Measurements from ENCODE around the gene AUNIP.

AUNIP gene

GRCh38 chr1:25866288-25866687 lies 7.0 kb upstream of the AUNIP start:
- TF ChIP-seq CTCF (IDR thresholded peaks at IDR 0.05; ENCODE audit: low read depth, low read length) = no peak
- TF ChIP-seq POLR2A (IDR thresholded peaks at IDR 0.05; ENCODE audit: extremely low read depth, insufficient read length) = no peak
- TF ChIP-seq, protein P1, sequence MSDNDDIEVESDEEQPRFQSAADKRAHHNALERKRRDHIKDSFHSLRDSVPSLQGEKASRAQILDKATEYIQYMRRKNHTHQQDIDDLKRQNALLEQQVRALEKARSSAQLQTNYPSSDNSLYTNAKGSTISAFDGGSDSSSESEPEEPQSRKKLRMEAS (IDR thresholded peaks at IDR 0.05; ENCODE audit: low read depth, low read length) = no peak
- no peak for TF ChIP-seq MYC (IDR thresholded peaks at IDR 0.05; ENCODE audit: low read depth, low read length)
- no peak for DNase-seq (ENCODE audit: low read depth)
- H3K4me3 ChIP-seq (ENCODE audit: low read depth, low read length) = no peak overlapping the region

DNA sequence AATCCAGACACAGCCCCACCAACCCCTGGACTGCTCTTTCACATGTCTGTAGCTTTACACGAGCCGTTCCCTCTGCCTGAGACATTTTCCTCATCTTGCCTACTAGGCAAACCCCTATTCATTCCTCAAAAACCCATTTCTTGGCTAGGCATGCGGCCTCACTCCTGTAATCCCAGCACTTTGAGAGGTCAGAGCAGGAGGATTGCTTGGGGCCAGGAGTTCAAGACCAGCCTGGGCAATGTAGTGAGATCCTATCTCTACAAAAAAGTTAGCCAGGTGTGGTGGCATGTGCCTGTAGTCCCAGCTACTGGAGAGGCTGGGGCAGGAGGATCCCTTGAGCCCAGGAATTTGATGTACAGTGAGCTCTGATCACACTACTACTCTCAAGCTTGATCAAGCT lies 5.2 kb upstream of the AUNIP start:
- TF ChIP-seq, protein P1 (IDR thresholded peaks at IDR 0.05; ENCODE audit: low read depth, low read length) = no peak
- TF ChIP-seq POLR2A (IDR thresholded peaks at IDR 0.05; ENCODE audit: extremely low read depth, insufficient read length) (no peak), MYC (IDR thresholded peaks at IDR 0.05; ENCODE audit: low read depth, low read length) (no peak), CTCF (IDR thresholded peaks at IDR 0.05; ENCODE audit: low read depth, low read length) (no peak)

DNA sequence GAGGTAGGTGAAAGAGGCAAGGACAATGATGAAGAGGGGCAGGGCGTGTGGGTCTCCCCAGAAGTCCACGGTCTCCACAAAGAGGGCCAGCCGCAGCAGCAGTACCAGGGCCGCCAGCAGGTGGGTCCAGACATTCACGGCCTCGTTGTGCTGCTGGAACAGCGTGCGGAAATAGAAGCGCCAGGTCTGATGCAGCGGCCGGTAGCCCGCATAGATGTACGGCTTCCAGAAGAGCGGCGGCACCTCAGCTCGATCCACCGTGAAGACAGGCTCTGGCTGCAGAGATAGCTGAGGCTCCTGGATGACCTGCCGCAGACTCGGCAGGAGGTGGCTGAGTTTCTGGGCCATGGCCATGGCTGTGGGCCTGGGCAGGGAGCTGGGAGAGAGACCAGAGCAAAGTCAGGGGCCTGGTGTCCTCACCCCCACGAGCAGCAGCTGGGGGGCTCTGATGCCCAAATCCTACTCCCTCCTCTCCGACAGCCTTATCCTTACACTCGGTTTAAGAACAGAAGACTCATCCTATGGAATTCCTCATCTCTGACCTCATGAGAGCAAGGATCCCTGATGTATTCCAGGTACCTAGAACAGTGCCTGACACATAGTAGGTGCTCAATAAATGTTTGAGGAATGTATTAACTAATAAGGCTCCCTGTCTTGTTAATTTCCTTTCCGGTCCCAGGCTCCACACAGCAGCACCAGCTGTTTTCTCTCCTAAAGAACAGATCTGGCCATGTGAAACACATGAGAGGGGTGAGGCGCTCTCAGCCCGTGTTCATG lies 4.4 kb upstream of the AUNIP start:
- no peak for DNase-seq (ENCODE audit: low read depth)
- no peak for TF ChIP-seq MYC (IDR thresholded peaks at IDR 0.05; ENCODE audit: low read depth, low read length)
- no peak for TF ChIP-seq POLR2A (IDR thresholded peaks at IDR 0.05; ENCODE audit: extremely low read depth, insufficient read length)
- TF ChIP-seq, protein P1 (IDR thresholded peaks at IDR 0.05; ENCODE audit: low read depth, low read length) = no peak
- TF ChIP-seq CTCF (IDR thresholded peaks at IDR 0.05; ENCODE audit: low read depth, low read length) = no peak
- H3K4me3 ChIP-seq (ENCODE audit: low read depth, low read length) = no peak overlapping the region

More for the DNA sequence above, 5.2 kb upstream of the AUNIP start:
- DNase-seq (ENCODE audit: low read depth) = no peak
- H3K4me3 ChIP-seq (ENCODE audit: low read depth, low read length) = no peak overlapping the region

- H3K4me3 ChIP-seq (ENCODE audit: low read depth, low read length) = no peak overlapping the region
- TF ChIP-seq MYC (IDR thresholded peaks at IDR 0.05; ENCODE audit: low read depth, low read length) = no peak
- TF ChIP-seq CTCF (IDR thresholded peaks at IDR 0.05; ENCODE audit: low read depth, low read length) = no peak
- TF ChIP-seq, protein P1 (IDR thresholded peaks at IDR 0.05; ENCODE audit: low read depth, low read length) = no peak
- no peak for TF ChIP-seq POLR2A (IDR thresholded peaks at IDR 0.05; ENCODE audit: extremely low read depth, insufficient read length)
- DNase-seq (ENCODE audit: low read depth) = no peak
Measured at GRCh38 chr1:25862785-25863485, 3.7 kb upstream of the AUNIP start.

- no peak; the same call in 1 of the 2 replicates for TF ChIP-seq MYC (IDR thresholded peaks at IDR 0.05; ENCODE audit: low read depth, low read length)
- TF ChIP-seq POLR2A (IDR thresholded peaks at IDR 0.05; ENCODE audit: extremely low read depth, insufficient read length) = no peak
- no peak for TF ChIP-seq CTCF (IDR thresholded peaks at IDR 0.05; ENCODE audit: low read depth, low read length)
- TF ChIP-seq, protein P1 (IDR thresholded peaks at IDR 0.05; ENCODE audit: low read depth, low read length) = no peak
- DNase-seq (ENCODE audit: low read depth) = peak; percentile 91
- H3K4me3 ChIP-seq (ENCODE audit: low read depth, low read length) = peak overlapping the region; percentile 80
Measured at GRCh38 chr1:25861316-25862286, 2.3 kb upstream of the AUNIP start.
